Erythroblast (primary cell): Measurements from ENCODE around the gene ERC2.

Source experiments
- GATA1 ChIP-seq: IDR thresholded peaks from 2 replicates; pipeline ENCODE4 v1.6.1; 2011; ENCODE audit warnings: low read depth, mild to moderate bottlenecking, control low read depth, low read length, moderate library complexity
- POLR2A ChIP-seq: IDR thresholded peaks from 2 replicates; pipeline ENCODE4 v1.6.1; 2011; ENCODE audit warnings: mild to moderate bottlenecking, low read length

DNA sequence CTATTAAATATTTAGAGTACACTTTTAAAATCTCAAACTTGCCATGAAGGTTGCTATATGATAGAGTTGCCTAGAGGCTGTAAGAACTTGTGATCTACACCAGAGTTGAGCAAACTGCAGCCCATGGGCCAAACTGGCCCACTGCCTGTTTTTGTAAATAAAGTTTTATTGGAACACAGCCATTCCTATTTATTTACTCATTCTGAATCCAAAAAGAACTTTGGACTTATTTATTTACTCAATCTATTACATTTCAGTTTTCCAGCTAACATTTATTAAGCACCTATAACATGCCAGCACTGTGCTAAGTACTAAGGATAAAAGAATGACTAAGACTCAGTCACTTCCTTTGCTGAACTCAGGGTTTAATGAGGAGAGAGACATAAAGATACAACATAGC is 403.6 kb downstream of the ERC2 start:
- TF ChIP-seq POLR2A = no peak
- no peak for TF ChIP-seq GATA1
